ENCODE measurements around the gene ROR2. TPM values are rescaled to one million over a fixed set of nuclear protein-coding genes. Genes with fewer than 3 reads are reported as not detected.
"Not testable (repeated sequence)": the region's sequence is repeated elsewhere in the genome, so short reads cannot be mapped to it uniquely, and the experiment has no call there.

Gene ROR2
- total RNA-seq, 1 donor from 2014 or later: 0.32 TPM

DNA sequence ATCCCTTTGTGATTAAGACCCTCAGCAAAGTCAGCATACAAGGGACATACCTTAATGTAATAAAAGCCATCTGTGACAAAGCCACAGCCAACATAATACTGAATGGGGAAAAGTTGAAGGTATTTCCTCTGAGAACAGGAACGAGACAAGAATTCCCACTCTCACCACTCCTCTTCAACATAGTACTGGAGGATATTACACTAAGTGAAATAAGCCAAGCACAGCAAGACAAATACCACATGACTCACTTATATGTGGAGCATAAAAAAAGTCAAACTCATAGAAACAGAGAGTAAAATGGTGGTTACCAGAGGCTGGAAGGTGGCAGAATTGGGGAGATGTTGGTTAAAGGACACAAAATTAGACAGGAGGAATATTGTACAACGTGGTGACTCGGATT lies 408.3 kb downstream of the ROR2 start:
- no peak for DNase-seq (ENCODE audit: low spot score in 2 of 2)
- Histone ChIP-seq H3K4me1 (no peaks in the 10 kb centered on the region), H3K36me3 (no peaks in the 10 kb centered on the region), H3K27ac (no peak overlapping the region), H3K9me3 (no peaks in the 10 kb centered on the region), H3K27me3 (no peaks in the 10 kb centered on the region), H3K4me3 (no peak overlapping the region)
- TF ChIP-seq, protein P1, sequence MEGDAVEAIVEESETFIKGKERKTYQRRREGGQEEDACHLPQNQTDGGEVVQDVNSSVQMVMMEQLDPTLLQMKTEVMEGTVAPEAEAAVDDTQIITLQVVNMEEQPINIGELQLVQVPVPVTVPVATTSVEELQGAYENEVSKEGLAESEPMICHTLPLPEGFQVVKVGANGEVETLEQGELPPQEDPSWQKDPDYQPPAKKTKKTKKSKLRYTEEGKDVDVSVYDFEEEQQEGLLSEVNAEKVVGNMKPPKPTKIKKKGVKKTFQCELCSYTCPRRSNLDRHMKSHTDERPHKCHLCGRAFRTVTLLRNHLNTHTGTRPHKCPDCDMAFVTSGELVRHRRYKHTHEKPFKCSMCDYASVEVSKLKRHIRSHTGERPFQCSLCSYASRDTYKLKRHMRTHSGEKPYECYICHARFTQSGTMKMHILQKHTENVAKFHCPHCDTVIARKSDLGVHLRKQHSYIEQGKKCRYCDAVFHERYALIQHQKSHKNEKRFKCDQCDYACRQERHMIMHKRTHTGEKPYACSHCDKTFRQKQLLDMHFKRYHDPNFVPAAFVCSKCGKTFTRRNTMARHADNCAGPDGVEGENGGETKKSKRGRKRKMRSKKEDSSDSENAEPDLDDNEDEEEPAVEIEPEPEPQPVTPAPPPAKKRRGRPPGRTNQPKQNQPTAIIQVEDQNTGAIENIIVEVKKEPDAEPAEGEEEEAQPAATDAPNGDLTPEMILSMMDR (IDR thresholded peaks at IDR 0.05): no peak
- intact Hi-C loops (cut with DNase I): no loop called here

DNA sequence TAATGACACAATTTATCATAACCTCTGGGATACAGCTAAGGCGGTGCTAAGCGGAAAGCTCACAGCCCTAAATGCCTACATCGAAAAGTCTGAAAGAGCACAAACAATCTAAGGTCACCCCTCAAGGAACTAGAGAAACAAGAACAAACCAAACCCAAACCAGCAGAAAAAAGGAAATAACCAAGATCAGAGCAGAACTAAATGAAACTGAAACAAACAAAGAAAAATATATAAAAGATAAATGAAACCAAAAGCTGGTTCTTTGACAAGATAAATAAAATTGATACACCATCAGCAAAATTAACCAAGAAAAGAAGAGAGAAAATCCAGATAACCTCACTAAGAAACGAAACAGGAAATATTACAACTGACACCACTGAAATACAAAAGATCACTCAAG lies 409.5 kb downstream of the ROR2 start:
- intact Hi-C loops (cut with DNase I): not testable (repeated sequence)

DNA sequence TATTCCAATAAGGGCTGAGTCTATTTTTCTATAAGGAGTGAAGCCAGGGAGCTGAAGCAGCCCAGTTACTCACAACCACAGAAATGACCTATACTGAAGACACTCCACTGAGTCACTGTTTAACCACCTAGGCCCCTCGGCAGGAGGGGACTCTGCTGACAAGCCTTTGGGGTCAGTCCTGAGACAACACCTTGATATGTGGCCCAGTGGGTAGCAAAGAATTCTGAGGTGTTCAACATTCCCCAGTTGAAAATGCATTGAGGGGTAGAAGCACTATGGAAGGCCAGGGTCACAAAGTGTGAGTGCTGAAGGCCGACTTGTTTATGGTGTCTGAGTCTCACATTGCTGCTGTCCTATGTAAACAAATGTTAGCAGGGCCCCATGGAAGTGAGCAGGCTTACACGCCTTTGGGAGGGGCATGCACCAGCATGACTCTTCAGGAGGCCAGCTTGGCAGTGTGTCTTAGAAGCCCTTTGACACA lies 413.8 kb downstream of the ROR2 start:
- Histone ChIP-seq H3K4me1 (no peaks in the 10 kb centered on the region), H3K4me3 (no peak overlapping the region), H3K27me3 (no peaks in the 10 kb centered on the region), H3K36me3 (no peaks in the 10 kb centered on the region), H3K27ac (no peak overlapping the region), H3K9me3 (no peaks in the 10 kb centered on the region)
- intact Hi-C loops (cut with DNase I): no loop called here
- TF ChIP-seq, protein P1 (IDR thresholded peaks at IDR 0.05): no peak
- no peak for DNase-seq (ENCODE audit: low spot score in 2 of 2)

More for the DNA sequence above, 409.5 kb downstream of the ROR2 start:
- not testable (repeated sequence) for H3K27ac ChIP-seq; H3K4me1 ChIP-seq; H3K4me3 ChIP-seq; H3K27me3 ChIP-seq; H3K36me3 ChIP-seq; H3K9me3 ChIP-seq; DNase-seq (ENCODE audit: low spot score in 2 of 2)

DNA sequence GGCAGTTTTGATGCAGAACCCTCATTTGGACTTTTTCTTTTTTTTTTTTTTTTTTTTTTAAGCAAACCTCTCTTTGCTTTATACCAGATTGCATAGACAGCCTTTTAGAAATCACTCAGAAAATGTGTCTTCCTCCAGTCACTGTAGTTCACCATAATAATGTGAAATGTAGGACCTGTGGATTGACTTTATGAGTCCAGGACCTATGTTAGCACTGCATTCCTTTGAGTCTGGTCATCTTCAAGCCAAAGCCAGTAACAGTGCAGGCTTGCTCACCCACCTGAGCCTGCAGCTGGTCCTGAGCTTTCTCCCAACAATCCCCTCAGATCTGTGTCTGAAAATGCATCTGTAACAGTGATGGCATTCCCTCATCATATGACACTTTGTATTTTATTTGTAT lies 415.7 kb downstream of the ROR2 start:
- no peak overlapping the region for H3K27ac ChIP-seq
- no peaks in the 10 kb centered on the region for H3K27me3 ChIP-seq
- intact Hi-C loops (cut with DNase I): no loop called here
- no peak for DNase-seq (ENCODE audit: low spot score in 2 of 2)
- TF ChIP-seq, protein P1 (IDR thresholded peaks at IDR 0.05): no peak
- no peak overlapping the region for H3K4me3 ChIP-seq
- H3K4me1 ChIP-seq: no peaks in the 10 kb centered on the region
- H3K36me3 ChIP-seq: no peaks in the 10 kb centered on the region
- H3K9me3 ChIP-seq: no peaks in the 10 kb centered on the region

DNA sequence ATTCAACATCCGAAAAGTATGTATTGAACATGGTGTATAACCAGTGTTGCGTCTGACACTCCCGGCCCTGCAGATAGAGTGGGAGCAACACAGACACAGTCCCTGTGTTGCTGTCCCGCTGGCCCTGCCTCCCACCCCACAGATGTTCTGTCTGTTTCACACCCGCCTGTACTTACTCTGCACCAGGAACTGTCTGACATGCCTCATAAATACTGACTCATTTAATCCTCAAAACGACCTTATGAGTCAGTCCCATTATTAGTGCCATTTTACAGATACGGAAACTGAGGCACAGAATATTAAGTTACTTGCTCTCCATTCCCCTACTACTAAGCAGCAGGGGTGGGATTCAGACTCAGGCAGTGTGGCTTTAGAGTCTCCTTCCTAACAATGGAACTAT lies 416.6 kb downstream of the ROR2 start:
- Histone ChIP-seq H3K27ac (no peak overlapping the region), H3K4me3 (no peak overlapping the region), H3K27me3 (no peaks in the 10 kb centered on the region), H3K4me1 (no peaks in the 10 kb centered on the region), H3K9me3 (no peaks in the 10 kb centered on the region), H3K36me3 (no peaks in the 10 kb centered on the region)
- intact Hi-C loops (cut with DNase I): no loop called here
- TF ChIP-seq, protein P1 (IDR thresholded peaks at IDR 0.05): no peak
- DNase-seq (ENCODE audit: low spot score in 2 of 2): no peak

DNA sequence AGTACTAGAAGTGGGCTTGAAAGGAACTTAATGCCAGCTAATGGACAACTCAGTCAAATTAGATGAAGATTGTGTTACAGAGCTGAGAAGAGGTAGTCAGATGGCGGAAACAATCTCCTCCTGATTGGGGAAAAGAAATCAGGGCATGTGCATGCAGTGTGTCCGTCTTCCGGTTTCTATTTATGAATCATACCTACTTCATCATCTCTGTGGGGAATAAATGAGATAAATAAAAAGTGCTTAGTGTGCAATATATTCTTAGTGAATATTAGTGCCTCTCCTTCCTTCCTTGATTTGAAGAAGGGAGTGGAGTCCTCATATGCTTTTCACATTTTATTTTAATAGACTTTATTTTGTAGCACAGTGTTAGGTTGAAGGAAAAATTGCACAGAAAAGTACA lies 417.7 kb downstream of the ROR2 start:
- no peak for DNase-seq (ENCODE audit: low spot score in 2 of 2)

More for the DNA sequence above, 417.7 kb downstream of the ROR2 start:
- Histone ChIP-seq H3K27ac (no peak overlapping the region), H3K4me1 (no peaks in the 10 kb centered on the region), H3K27me3 (no peaks in the 10 kb centered on the region), H3K9me3 (no peaks in the 10 kb centered on the region), H3K36me3 (no peaks in the 10 kb centered on the region), H3K4me3 (no peak overlapping the region)
- intact Hi-C loops (cut with DNase I): no loop called here
- TF ChIP-seq, protein P1 (IDR thresholded peaks at IDR 0.05): no peak

All from ascending aorta (tissue), 2 donors.